Measurements from ENCODE around the gene LEFTY1. TPM values are rescaled to one million over a fixed set of nuclear protein-coding genes. Genes with fewer than 3 reads are reported as not detected.
A peak's percentile ranks its signal among the peaks of the same experiment; 100 is the strongest.

LEFTY1 gene
- total and polyA plus RNA-seq, 2 of the 4 experiments (the other 2 are of a cell fraction), result not detected

DNA sequence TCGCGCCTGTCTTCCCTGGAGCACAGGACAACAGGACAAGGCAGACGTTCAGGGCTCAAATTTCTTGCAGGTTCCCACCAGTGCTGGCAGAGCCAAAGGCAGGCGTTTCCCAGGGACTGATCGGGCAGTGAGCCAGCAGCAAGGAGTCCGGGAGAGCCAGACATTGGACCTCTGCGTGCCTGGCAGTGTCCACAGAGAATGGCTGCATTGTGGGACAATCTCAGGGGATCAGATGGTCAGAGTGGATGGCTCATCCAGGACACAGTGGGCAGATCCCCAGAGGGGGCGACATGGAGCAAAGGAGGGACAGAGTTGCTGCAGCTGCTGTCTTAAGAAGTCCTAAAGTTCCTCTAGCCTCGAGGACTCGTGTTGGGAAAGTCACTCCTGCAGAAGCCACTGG lies 11.4 kb downstream of the LEFTY1 start:
- Histone ChIP-seq H4K5ac (ENCODE audit: low read depth, low read length) (no peak overlapping the region), H4K8ac (ENCODE audit: low read depth in 2 of 2, low read length in 2 of 2) (no peak overlapping the region), H3K9me1 (ENCODE audit: insufficient read depth, low read length) (peaks cover 14% of the 10 kb centered on the region), H3K14ac (replicated peaks; ENCODE audit: low read depth, low read length) (peak overlapping the region; percentile 7; the same call in 1 of the 2 replicates), H3K4me3 (ENCODE audit: insufficient read depth, low read depth, low read length) (no peak overlapping the region), H3K36me3 (ENCODE audit: control insufficient read depth, insufficient read depth, low read length) (peaks cover 26% of the 10 kb centered on the region), H2BK5ac (ENCODE audit: low read depth, low read length, poor library complexity, severe bottlenecking) (no peak overlapping the region), H3K4ac (ENCODE audit: low read depth, low read length) (no peak overlapping the region), H3K4me1 (ENCODE audit: control insufficient read depth, insufficient read depth, low read length) (peaks cover 9% of the 10 kb centered on the region; the same call in 1 of the 2 replicates), H3K23ac (ENCODE audit: low read depth, low read length) (no peak overlapping the region), H3K18ac (ENCODE audit: low read depth, low read length) (no peak overlapping the region), H4K91ac (ENCODE audit: insufficient read depth, low read depth, low read length) (no peak overlapping the region), H4K20me1 (ENCODE audit: insufficient read depth, low read length) (peaks cover 35% of the 10 kb centered on the region), H3K9ac (ENCODE audit: low read depth, low read length) (no peak overlapping the region), H3K4me2 (ENCODE audit: low read depth, low read length) (no peak overlapping the region), H2BK15ac (ENCODE audit: low read depth, low read length) (no peak overlapping the region), H2BK120ac (ENCODE audit: low read depth, low read length) (no peak overlapping the region), H2AK5ac (ENCODE audit: low read depth, low read length) (peak overlapping the region; percentile 27; the same call in 1 of the 2 replicates), H3K56ac (ENCODE audit: extremely low read depth, insufficient read depth, low read length) (no peak overlapping the region), H2AK9ac (replicated peaks; ENCODE audit: low read depth, low read length, poor library complexity) (peak overlapping the region; percentile 3), H3K27ac (ENCODE audit: insufficient read depth, low read length) (no peak overlapping the region), H3K79me1 (ENCODE audit: low read depth in 1 of 2, low read length in 2 of 2) (peaks cover 21 to 79% of the 10 kb centered on the region in 2 experiments), H3K9me3 (ENCODE audit: control insufficient read depth, insufficient read depth, low read length) (no peaks in the 10 kb centered on the region), H2BK20ac (ENCODE audit: low read depth, low read length) (no peak overlapping the region), H2AFZ (replicated peaks; ENCODE audit: low read length, poor library complexity) (peak overlapping the region; percentile 48), H3K27me3 (ENCODE audit: control insufficient read depth, insufficient read depth, low read length) (no peaks in the 10 kb centered on the region)
- TF ChIP-seq RAD21 (IDR thresholded peaks at IDR 0.05; ENCODE audit: low read length) (peak; percentile 46), SMC3 (IDR thresholded peaks at IDR 0.05; ENCODE audit: low read depth, low read length) (peak; percentile 10; the same call in 1 of the 2 replicates), FOS (IDR thresholded peaks at IDR 0.05; ENCODE audit: low read depth, low read length) (no peak)
- TF ChIP-seq, protein P1, sequence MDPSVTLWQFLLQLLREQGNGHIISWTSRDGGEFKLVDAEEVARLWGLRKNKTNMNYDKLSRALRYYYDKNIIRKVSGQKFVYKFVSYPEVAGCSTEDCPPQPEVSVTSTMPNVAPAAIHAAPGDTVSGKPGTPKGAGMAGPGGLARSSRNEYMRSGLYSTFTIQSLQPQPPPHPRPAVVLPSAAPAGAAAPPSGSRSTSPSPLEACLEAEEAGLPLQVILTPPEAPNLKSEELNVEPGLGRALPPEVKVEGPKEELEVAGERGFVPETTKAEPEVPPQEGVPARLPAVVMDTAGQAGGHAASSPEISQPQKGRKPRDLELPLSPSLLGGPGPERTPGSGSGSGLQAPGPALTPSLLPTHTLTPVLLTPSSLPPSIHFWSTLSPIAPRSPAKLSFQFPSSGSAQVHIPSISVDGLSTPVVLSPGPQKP (IDR thresholded peaks at IDR 0.05; ENCODE audit: borderline replicate concordance, low read depth, low read length), result no peak
- TF ChIP-seq, protein P2, sequence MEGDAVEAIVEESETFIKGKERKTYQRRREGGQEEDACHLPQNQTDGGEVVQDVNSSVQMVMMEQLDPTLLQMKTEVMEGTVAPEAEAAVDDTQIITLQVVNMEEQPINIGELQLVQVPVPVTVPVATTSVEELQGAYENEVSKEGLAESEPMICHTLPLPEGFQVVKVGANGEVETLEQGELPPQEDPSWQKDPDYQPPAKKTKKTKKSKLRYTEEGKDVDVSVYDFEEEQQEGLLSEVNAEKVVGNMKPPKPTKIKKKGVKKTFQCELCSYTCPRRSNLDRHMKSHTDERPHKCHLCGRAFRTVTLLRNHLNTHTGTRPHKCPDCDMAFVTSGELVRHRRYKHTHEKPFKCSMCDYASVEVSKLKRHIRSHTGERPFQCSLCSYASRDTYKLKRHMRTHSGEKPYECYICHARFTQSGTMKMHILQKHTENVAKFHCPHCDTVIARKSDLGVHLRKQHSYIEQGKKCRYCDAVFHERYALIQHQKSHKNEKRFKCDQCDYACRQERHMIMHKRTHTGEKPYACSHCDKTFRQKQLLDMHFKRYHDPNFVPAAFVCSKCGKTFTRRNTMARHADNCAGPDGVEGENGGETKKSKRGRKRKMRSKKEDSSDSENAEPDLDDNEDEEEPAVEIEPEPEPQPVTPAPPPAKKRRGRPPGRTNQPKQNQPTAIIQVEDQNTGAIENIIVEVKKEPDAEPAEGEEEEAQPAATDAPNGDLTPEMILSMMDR (conservative IDR thresholded peaks at IDR 0.05; ENCODE audit: low read depth, low read length), result peak; percentile 57
- BruUV-seq (replicated peaks), result no TSS peak
- intact Hi-C loops (cut with micrococcal nuclease), result no loop called here
- DNase-seq (peak; percentile 45), ATAC-seq (ENCODE audit: low read depth) (peak; percentile 41)
- dilution Hi-C loops (cut with HindIII; ENCODE audit: low sequenced_read_pairs, unreplicated experiment), result no loop called here
- WGBS, 2 experiments (ENCODE audit: extremely low coverage in 2 of 2, insufficient read length in 1 of 2), result 66% methylated on average over 9 of the region's 10 CpGs; no CpG with 5 or more reads in 1 of the 2 experiments
- ChIA-PET POLR2A (ENCODE audit: unreplicated experiment) (no interaction called here), CTCF (interaction anchor here (0.9 kb wide), 1 partner anchor 86 kb away, joined by 3 read pairs; no protein-coding TSS in a partner anchor)
- in situ Hi-C loops (cut with MboI; ENCODE audit: low sequenced_read_pairs), result no loop called here
